Vagina (tissue), 2 donors: ENCODE results near the gene PLPP1. TPM values are rescaled to one million over a fixed set of nuclear protein-coding genes. Genes with fewer than 3 reads are reported as not detected.
A peak's percentile ranks its signal among the peaks of the same experiment; 100 is the strongest.
"Not testable (repeated sequence)": the region's sequence is repeated elsewhere in the genome, so short reads cannot be mapped to it uniquely, and the experiment has no call there.

Experiments used
- DNase-seq, 2 donors: peaks; one replicate each; pipeline ENCODE4 v3.0.0-alpha.2; 2017; ENCODE audit errors: extremely low spot score in 2 of 2
- H3K27ac ChIP-seq: fragments of 200-600 bp; sonication (generic); one replicate; pipeline ENCODE4 v1.5.1; 2019
- H3K27me3 ChIP-seq: fragments of 200-600 bp; sonication (generic); one replicate; pipeline ENCODE4 v1.5.1; 2019
- H3K36me3 ChIP-seq, 2 donors: fragments of 200-600 bp; sonication (generic); one replicate each; pipeline ENCODE4 v1.5.1; 2017 to 2019
- H3K4me1 ChIP-seq: fragments of 200-600 bp; sonication (generic); one replicate; pipeline ENCODE4 v1.5.1; 2019
- H3K4me3 ChIP-seq, 2 donors: fragments of 200-600 bp; sonication (generic); 1 replicate in 1 of 2; 2 replicates in 1 of 2; pipeline ENCODE4 v1.5.1; 2016 to 2019
- H3K9me3 ChIP-seq: fragments of 200-600 bp; sonication (generic); one replicate; pipeline ENCODE4 v1.5.1; 2019
- POLR2A ChIP-seq, 2 donors: fragments of 450-650 bp; IDR thresholded peaks; one replicate each; pipeline ENCODE4 v1.6.1; 2017; ENCODE audit warnings: antibody characterized with exemption in 2 of 2, mild to moderate bottlenecking in 2 of 2, moderate library complexity in 2 of 2
- POLR2AphosphoS5 ChIP-seq, 2 donors: sonication (generic); formaldehyde crosslinking; IDR thresholded peaks; one replicate each; pipeline ENCODE4 v1.9.0; 2017; ENCODE audit warnings: antibody characterized with exemption in 2 of 2, mild to moderate bottlenecking in 2 of 2, low read depth in 1 of 2; ENCODE audit not compliant: insufficient read depth in 1 of 2
- intact Hi-C: fragments of 100-400 bp; cut with DNase I; formaldehyde crosslinking; loops from one replicate; pipeline ENCODE4 v1.15.1; 2023
- total RNA-seq: library from RNA; depleted of rRNA; stranded (reverse); fragments of >200 nt; gene quantifications from one replicate; pipeline ENCODE4 v1.2.3, GENCODE V29; 2016
- TF ChIP-seq, protein P1 (sequence below), 3 experiments: fragments of 450-650 bp in 2 of 3; fragments of 200-600 bp in 1 of 3; sonication (generic) in 1 of 3; IDR thresholded peaks; one replicate each; pipeline ENCODE4 v1.5.1; 2017 to 2019; ENCODE audit warnings: antibody characterized with exemption in 3 of 3, mild to moderate bottlenecking in 2 of 3, moderate library complexity in 2 of 3

PLPP1 gene
- total RNA-seq, 1 donor from 2014 or later: 283 TPM

DNA sequence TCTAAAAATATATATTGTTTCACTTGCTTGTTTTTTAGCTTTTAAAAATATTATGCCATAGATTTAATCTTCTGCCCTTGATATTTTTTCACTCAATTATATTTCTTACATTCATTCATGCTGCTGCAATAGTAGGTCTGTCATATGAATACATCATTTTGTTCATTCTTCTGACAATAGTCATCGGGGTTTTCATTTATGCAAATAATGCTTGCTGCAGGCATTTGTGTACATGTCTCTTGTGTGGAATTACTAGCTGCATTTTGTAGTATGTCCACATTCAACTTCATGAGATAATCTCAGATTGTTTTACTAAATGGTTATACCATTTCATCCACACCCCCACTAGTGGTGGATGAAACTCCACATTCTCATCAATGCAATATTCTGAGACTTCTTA is 5.3 kb upstream of the PLPP1 start:
- Histone ChIP-seq H3K36me3 (no peaks in the 10 kb centered on the region), H3K9me3 (no peaks in the 10 kb centered on the region), H3K4me3 (no peak overlapping the region), H3K27ac (no peak overlapping the region), H3K27me3 (no peaks in the 10 kb centered on the region), H3K4me1 (peaks cover 6% of the 10 kb centered on the region)
- DNase-seq: no peak
- TF ChIP-seq, protein P1, sequence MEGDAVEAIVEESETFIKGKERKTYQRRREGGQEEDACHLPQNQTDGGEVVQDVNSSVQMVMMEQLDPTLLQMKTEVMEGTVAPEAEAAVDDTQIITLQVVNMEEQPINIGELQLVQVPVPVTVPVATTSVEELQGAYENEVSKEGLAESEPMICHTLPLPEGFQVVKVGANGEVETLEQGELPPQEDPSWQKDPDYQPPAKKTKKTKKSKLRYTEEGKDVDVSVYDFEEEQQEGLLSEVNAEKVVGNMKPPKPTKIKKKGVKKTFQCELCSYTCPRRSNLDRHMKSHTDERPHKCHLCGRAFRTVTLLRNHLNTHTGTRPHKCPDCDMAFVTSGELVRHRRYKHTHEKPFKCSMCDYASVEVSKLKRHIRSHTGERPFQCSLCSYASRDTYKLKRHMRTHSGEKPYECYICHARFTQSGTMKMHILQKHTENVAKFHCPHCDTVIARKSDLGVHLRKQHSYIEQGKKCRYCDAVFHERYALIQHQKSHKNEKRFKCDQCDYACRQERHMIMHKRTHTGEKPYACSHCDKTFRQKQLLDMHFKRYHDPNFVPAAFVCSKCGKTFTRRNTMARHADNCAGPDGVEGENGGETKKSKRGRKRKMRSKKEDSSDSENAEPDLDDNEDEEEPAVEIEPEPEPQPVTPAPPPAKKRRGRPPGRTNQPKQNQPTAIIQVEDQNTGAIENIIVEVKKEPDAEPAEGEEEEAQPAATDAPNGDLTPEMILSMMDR (IDR thresholded peaks at IDR 0.05): no peak
- intact Hi-C loops: no loop called here

DNA sequence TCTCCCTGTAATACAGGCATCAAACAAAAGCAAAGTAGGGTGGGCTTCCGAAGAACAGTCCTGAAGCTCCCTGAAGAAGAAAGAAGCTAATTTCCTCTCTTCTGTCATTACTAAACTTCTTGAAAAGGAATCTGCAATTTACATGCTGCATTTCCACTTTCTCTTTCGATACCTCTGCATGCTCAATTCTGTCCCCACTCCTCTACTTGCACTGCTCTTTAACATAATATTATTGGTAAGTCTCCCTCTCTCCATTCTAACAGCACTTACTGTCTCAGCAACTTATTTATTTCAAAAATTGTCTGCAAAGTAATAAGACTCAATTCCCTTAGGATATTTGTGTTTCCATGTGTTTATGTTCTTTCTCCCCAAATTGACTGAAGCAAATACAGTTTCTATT is 3.9 kb upstream of the PLPP1 start:
- H3K27me3 ChIP-seq: no peaks in the 10 kb centered on the region
- DNase-seq: no peak
- no peaks in the 10 kb centered on the region for H3K9me3 ChIP-seq
- intact Hi-C loops: no loop called here
- no peaks in the 10 kb centered on the region for H3K36me3 ChIP-seq
- no peak overlapping the region for H3K27ac ChIP-seq
- H3K4me3 ChIP-seq: no peak overlapping the region
- peaks cover 6% of the 10 kb centered on the region for H3K4me1 ChIP-seq
- TF ChIP-seq POLR2A (IDR thresholded peaks at IDR 0.05) (no peak), POLR2AphosphoS5 (IDR thresholded peaks at IDR 0.05; ENCODE audit: insufficient read depth in 1 of 2, low read depth in 1 of 2) (no peak)
- TF ChIP-seq, protein P1 (IDR thresholded peaks at IDR 0.05): no peak

DNA sequence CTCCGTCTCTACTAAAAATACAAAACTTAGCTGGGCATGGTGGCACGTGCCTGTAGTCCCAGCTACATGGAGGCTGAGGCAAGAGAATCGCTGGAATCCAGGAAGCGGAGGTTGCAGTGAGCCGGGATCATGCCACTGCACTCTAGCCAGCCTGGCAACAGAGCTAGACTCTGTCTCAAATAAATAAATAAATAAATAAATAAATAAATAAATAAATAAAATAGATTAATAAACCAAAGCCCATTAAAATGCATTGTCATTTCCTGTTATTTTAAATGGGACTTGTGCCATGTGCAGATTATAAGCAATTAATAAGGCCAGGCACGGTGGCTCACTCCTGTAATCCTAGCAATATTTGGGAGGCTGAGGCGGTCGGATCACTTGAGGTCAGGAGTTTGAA is 2.6 kb upstream of the PLPP1 start:
- peaks cover 19% of the 10 kb centered on the region for H3K4me1 ChIP-seq
- H3K27me3 ChIP-seq, intact Hi-C loops: not testable (repeated sequence)

DNA sequence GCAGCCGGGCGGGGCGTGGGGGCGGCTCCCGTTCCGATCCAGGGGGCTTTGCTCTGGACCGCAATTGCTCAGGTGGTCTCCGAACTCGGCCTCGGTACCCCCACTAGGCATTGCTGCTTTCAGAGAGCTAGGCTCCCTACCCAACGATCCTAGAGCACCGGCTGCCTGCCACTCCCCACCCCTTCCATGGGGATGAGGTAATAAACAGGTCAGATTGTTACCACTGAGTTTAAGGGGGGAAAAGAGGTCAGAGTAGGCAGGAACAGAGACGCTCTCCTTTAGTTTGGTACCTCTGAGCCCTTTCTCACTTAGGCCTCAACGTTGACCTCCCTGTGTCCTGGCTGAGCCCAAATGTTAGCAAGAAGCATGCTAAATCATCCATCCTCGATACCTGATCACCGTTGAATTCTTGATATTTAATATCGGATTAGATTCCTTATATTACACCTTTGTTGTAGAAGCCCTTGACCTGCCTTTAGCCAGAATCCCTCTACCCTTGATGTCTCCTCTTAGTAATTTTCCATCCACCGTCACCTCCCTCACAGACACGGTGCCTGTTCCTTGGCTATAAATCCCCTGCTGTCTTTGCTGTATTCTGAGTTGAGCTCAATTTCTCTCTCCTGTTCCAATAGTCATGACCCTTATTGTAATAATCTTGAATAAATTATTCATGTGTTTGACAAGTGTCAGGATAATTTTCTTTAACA is 588 bp upstream of the PLPP1 start:
- Histone ChIP-seq H3K36me3 (peaks cover 0 to 3% of the 10 kb centered on the region in 2 donors), H3K4me1 (peaks cover 34% of the 10 kb centered on the region), H3K9me3 (no peaks in the 10 kb centered on the region), H3K4me3 (peak overlapping the region; percentile 72 to 94), H3K27ac (peak overlapping the region; percentile 95), H3K27me3 (no peaks in the 10 kb centered on the region)
- TF ChIP-seq POLR2A (IDR thresholded peaks at IDR 0.05): no peak
- peak in 1 of 2 donors; percentile 68 for TF ChIP-seq POLR2AphosphoS5 (IDR thresholded peaks at IDR 0.05; ENCODE audit: insufficient read depth in 1 of 2, low read depth in 1 of 2)
- intact Hi-C loops: loop anchor here (2.0 kb wide), 1 partner anchor 65 kb away; no protein-coding TSS in a partner anchor
- peak in 1 of 2 donors; percentile 94 for DNase-seq

More for the DNA sequence above, 2.6 kb upstream of the PLPP1 start:
- H3K4me3 ChIP-seq, H3K9me3 ChIP-seq, H3K36me3 ChIP-seq, H3K27ac ChIP-seq, DNase-seq: not testable (repeated sequence)

DNA sequence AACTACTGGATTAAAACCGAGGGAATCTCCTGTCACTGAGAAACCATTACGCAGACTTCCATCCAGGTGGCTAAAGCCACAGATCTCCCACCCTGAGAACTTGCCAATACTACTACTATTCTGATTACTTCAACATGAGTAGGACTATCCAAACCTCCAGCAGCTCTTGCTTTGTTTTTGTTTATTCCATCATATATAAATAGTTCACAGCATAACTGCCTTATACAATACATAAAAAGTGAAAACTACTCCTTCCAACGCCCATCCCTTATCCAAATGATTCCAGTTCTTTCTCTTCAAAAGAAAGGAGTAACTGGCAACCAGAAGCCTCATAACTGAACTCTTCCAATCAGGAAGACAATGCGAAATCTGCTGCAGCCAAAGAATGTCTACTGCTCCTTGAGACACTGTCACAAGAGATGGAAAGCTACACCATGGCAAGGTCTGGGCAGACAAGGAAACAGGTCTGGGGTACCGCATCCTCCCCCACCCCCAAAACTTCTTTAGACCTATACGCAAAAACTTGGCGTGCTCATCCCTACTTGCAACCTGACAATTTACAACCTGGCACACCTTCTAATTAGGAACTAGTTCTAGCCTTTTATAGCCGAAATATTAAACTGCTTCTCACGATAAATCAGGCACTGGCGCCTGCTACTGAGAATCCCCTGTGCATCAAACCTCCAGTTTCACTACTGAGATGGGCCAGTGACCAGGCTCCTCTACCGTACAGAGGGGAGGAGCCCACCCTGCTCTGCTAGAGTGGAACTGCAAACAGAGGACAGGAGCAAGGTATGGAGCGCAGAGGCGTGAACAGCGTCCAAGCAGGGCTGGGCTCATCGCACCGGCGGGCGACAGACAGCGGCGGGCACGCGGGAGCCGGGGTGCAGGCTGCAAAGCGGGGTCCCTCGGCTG is 986 bp downstream of the PLPP1 start:
- DNase-seq: no peak
- H3K36me3 ChIP-seq: peaks cover 0 to 3% of the 10 kb centered on the region in 2 donors
- intact Hi-C loops: loop anchor here (2.0 kb wide), 1 partner anchor 67 kb away; no protein-coding TSS in a partner anchor
- H3K9me3 ChIP-seq: no peaks in the 10 kb centered on the region
- peaks cover 34% of the 10 kb centered on the region for H3K4me1 ChIP-seq
- no peak for TF ChIP-seq POLR2AphosphoS5 (IDR thresholded peaks at IDR 0.05; ENCODE audit: insufficient read depth in 1 of 2, low read depth in 1 of 2)
- TF ChIP-seq POLR2A (IDR thresholded peaks at IDR 0.05): no peak
- TF ChIP-seq, protein P1 (IDR thresholded peaks at IDR 0.05): no peak
- no peaks in the 10 kb centered on the region for H3K27me3 ChIP-seq
- peak overlapping the region; percentile 72 to 94 for H3K4me3 ChIP-seq
- peak overlapping the region; percentile 95 for H3K27ac ChIP-seq
